Esophagus muscularis mucosa (tissue), 4 donors: ENCODE measurements around the gene CUBN. TPM values are rescaled to one million over a fixed set of nuclear protein-coding genes. Genes with fewer than 3 reads are reported as not detected.

Source experiments
- DNase-seq: peaks from one replicate; pipeline ENCODE4 v3.0.0-alpha.2; 2017; ENCODE audit errors: extremely low spot score
- H3K27ac ChIP-seq, 4 donors: fragments of 200-600 bp; sonication (generic); replicated peaks in 1 of 4; 1 replicate in 3 of 4; 2 replicates in 1 of 4; pipeline ENCODE4 v1.5.1; 2016 to 2019; ENCODE audit warnings: mild to moderate bottlenecking in 1 of 4
- H3K27me3 ChIP-seq, 4 donors: fragments of 200-600 bp; sonication (generic); one replicate each; pipeline versions ENCODE4 v1.5.1 to v1.6.0; 2016 to 2019
- H3K36me3 ChIP-seq, 4 donors: fragments of 200-600 bp; sonication (generic); one replicate each; pipeline ENCODE4 v1.5.1; 2016 to 2019
- H3K4me1 ChIP-seq, 4 donors: fragments of 200-600 bp; sonication (generic); one replicate each; pipeline ENCODE4 v1.5.1; 2016 to 2019
- H3K4me3 ChIP-seq, 4 donors: fragments of 200-600 bp; sonication (generic); 1 replicate in 2 of 4; 2 replicates in 2 of 4; pipeline ENCODE4 v1.5.1; 2016 to 2019; ENCODE audit warnings: mild to moderate bottlenecking in 4 of 4, moderate library complexity in 1 of 4
- H3K9me3 ChIP-seq, 4 donors: fragments of 200-600 bp; sonication (generic); 1 replicate in 3 of 4; 2 replicates in 1 of 4; pipeline ENCODE4 v1.5.1; 2016 to 2019
- CTCF ChIP-seq, 3 experiments: fragments of 200-600 bp in 2 of 3; fragments of 450-650 bp in 1 of 3; sonication (generic) in 2 of 3; IDR thresholded peaks; one replicate each; pipeline ENCODE4 v1.5.1; 2017 to 2019; ENCODE audit warnings: antibody characterized with exemption in 3 of 3, mild to moderate bottlenecking in 2 of 3, moderate library complexity in 1 of 3
- EP300 ChIP-seq: sonication (generic); formaldehyde crosslinking; IDR thresholded peaks from one replicate; pipeline ENCODE4 v1.6.1; 2017; ENCODE audit warnings: antibody characterized with exemption
- POLR2A ChIP-seq: fragments of 450-650 bp; IDR thresholded peaks from one replicate; pipeline ENCODE4 v1.6.1; 2017; ENCODE audit warnings: antibody characterized with exemption, moderate library complexity, mild to moderate bottlenecking, low read depth
- POLR2AphosphoS5 ChIP-seq, 2 donors: sonication (generic); formaldehyde crosslinking; IDR thresholded peaks; one replicate each; pipeline ENCODE4 v1.6.1; 2017; ENCODE audit warnings: antibody characterized with exemption in 2 of 2
- WGBS: methylation state at CpG from one replicate; pipeline ENCODE4 v1.1.5; 2018; 5-methylcytosine and 5-hydroxymethylcytosine counted together
- intact Hi-C: fragments of 100-400 bp; cut with DNase I; formaldehyde crosslinking; loops from one replicate; pipeline ENCODE4 v1.15.1; 2023
- total RNA-seq, 4 donors: library from RNA; depleted of rRNA; stranded (reverse); fragments of >200 nt; gene quantifications; one replicate each; pipeline versions ENCODE4 v1.1.0 to v1.2.1, GENCODE V29; 2016

Gene CUBN
- total RNA-seq, 4 donors from 2014 or later: 1.3 to 4.6 (median 2.3) TPM

- no peaks in the 10 kb centered on the region for H3K27me3 ChIP-seq
- no peaks in the 10 kb centered on the region for H3K36me3 ChIP-seq
- DNase-seq: no peak
- TF ChIP-seq POLR2A (no peak), EP300 (no peak), POLR2AphosphoS5 (IDR thresholded peaks at IDR 0.05) (no peak), CTCF (IDR thresholded peaks at IDR 0.05) (no peak)
- H3K27ac ChIP-seq: no peak overlapping the region
- 87% methylated on average over 3 of the region's 3 CpGs for WGBS
- no peaks in the 10 kb centered on the region for H3K9me3 ChIP-seq
- intact Hi-C loops: no loop called here
- H3K4me1 ChIP-seq: no peaks in the 10 kb centered on the region
- H3K4me3 ChIP-seq: no peak overlapping the region
Measured at GRCh38 chr10:17053513-17053912, 76.1 kb downstream of the CUBN start.

- DNase-seq: no peak
- Histone ChIP-seq H3K27me3 (no peaks in the 10 kb centered on the region), H3K36me3 (no peaks in the 10 kb centered on the region), H3K4me1 (no peaks in the 10 kb centered on the region), H3K4me3 (no peak overlapping the region), H3K27ac (no peak overlapping the region), H3K9me3 (no peaks in the 10 kb centered on the region)
- TF ChIP-seq POLR2A (no peak), EP300 (no peak), CTCF (IDR thresholded peaks at IDR 0.05) (no peak), POLR2AphosphoS5 (IDR thresholded peaks at IDR 0.05) (no peak)
- intact Hi-C loops: no loop called here
Measured at GRCh38 chr10:17053061-17053460, 76.5 kb downstream of the CUBN start.

GRCh38 chr10:17051851-17052250 is 77.8 kb downstream of the CUBN start:
- intact Hi-C loops: no loop called here
- H3K27me3 ChIP-seq: no peaks in the 10 kb centered on the region
- H3K27ac ChIP-seq: no peak overlapping the region
- H3K9me3 ChIP-seq: no peaks in the 10 kb centered on the region
- H3K4me1 ChIP-seq: no peaks in the 10 kb centered on the region
- no peak for TF ChIP-seq POLR2A
- no peak for TF ChIP-seq POLR2AphosphoS5 (IDR thresholded peaks at IDR 0.05)
- no peak for TF ChIP-seq EP300
- no peak for TF ChIP-seq CTCF (IDR thresholded peaks at IDR 0.05)
- H3K4me3 ChIP-seq: no peak overlapping the region
- no peak for DNase-seq
- 90% methylated on average over 3 of the region's 3 CpGs for WGBS
- H3K36me3 ChIP-seq: no peaks in the 10 kb centered on the region

- H3K4me3 ChIP-seq: no peak overlapping the region
- H3K9me3 ChIP-seq: no peaks in the 10 kb centered on the region
- TF ChIP-seq EP300: no peak
- TF ChIP-seq POLR2A: no peak
- no peak for TF ChIP-seq POLR2AphosphoS5 (IDR thresholded peaks at IDR 0.05)
- TF ChIP-seq CTCF (IDR thresholded peaks at IDR 0.05): no peak
- intact Hi-C loops: no loop called here
- H3K27me3 ChIP-seq: no peaks in the 10 kb centered on the region
- H3K27ac ChIP-seq: no peak overlapping the region
- no peak for DNase-seq
- H3K36me3 ChIP-seq: no peaks in the 10 kb centered on the region
- WGBS: 64% methylated on average over 1 of the region's 1 CpG
- H3K4me1 ChIP-seq: no peaks in the 10 kb centered on the region
Measured at GRCh38 chr10:17049195-17049594, 80.4 kb downstream of the CUBN start.

GRCh38 chr10:17047908-17048307 is 81.7 kb downstream of the CUBN start:
- TF ChIP-seq EP300 (no peak), CTCF (IDR thresholded peaks at IDR 0.05) (no peak), POLR2A (no peak), POLR2AphosphoS5 (IDR thresholded peaks at IDR 0.05) (no peak)
- no peak overlapping the region for H3K4me3 ChIP-seq
- no peaks in the 10 kb centered on the region for H3K4me1 ChIP-seq
- WGBS: 81% methylated on average over 3 of the region's 3 CpGs
- H3K27ac ChIP-seq: no peak overlapping the region
- DNase-seq: no peak
- H3K9me3 ChIP-seq: no peaks in the 10 kb centered on the region
- no peaks in the 10 kb centered on the region for H3K36me3 ChIP-seq
- no peaks in the 10 kb centered on the region for H3K27me3 ChIP-seq
- intact Hi-C loops: no loop called here
